Activated naive CD4-positive, alpha-beta T cell treated with anti-CD3 and anti-CD28 coated beads, Interleukin-2, amount 50 U/mL, for 72 hours (primary cell): Measurements from ENCODE around the gene KCNE1. TPM values are rescaled to one million over a fixed set of nuclear protein-coding genes. Genes with fewer than 3 reads are reported as not detected.

Source experiments
- ATAC-seq, 2 donors: fragments of 150-1000 bp; cut with Tn5 transposase; 2 replicates each; pipeline ENCODE4 v1.10.0; 2021; ENCODE audit warnings: mild to moderate bottlenecking in 2 of 2, moderate library complexity in 2 of 2
- DNase-seq, 2 donors: peaks; one replicate each; pipeline ENCODE4 v3.0.0; 2021 to 2022; ENCODE audit warnings: low spot score in 2 of 2
- H3K27ac Mint-ChIP-seq, 2 donors: one replicate each; pipeline ENCODE4 v1.8.0; 2022; ENCODE audit warnings: mild to moderate bottlenecking in 2 of 2, mixed read lengths in 2 of 2
- H3K36me3 Mint-ChIP-seq, 2 donors: one replicate each; pipeline ENCODE4 v1.8.0; 2022; ENCODE audit warnings: mixed read lengths in 2 of 2
- H3K9me3 Mint-ChIP-seq, 2 donors: one replicate each; pipeline ENCODE4 v1.8.0; 2022; ENCODE audit warnings: mixed read lengths in 2 of 2
- total RNA-seq, 2 donors: library from RNA; stranded (reverse); gene quantifications; one replicate each; pipeline ENCODE4 v1.2.3, GENCODE V29; 2022

KCNE1 gene
- total RNA-seq, 2 donors from 2014 or later, result 0.27 TPM; not detected in 1

DNA sequence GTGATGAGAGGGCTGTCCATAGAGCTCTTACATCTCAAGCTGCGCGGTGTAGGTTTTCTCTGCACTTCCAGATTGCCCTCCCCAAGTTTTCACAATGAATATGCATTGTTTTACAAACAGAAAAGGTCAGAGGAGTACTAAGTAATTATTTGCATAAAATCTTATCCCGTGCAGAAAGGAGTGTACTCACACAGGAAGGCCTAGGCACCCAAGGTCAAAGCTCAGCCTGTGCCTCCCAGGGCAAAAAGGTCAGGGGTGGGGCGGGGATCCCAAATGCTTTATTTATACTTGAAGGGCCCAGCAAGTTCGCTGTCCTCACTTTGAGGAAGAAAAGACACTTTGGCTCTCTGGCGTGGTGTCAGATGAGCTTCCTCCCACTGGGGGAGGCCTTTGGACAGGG lies 10.3 kb upstream of the KCNE1 start:
- DNase-seq (no peak), ATAC-seq (no peak)
- Mint-ChIP-seq H3K9me3 (no peaks in the 10 kb centered on the region), H3K36me3 (peaks cover 0 to 4% of the 10 kb centered on the region in 2 donors), H3K27ac (no peak overlapping the region)

DNA sequence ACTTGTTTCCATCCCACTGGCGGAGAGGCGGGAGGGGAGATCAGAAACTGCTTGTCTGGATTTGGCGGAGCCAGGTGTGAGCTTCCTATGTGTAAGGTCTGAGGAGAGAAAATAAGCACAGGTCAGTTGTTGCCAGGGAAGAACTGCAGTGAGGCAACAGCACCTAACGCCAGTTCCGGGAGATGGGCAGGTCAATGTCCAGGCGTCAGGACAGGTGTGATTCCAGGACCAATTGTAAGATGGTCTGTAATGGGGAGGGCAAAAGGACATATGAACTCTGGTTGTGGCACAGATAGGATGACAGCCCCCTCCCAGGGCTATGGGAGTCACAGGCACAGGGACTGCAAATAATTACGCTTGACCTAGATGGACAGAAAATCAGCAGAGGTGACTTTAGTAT lies 9.6 kb upstream of the KCNE1 start:
- ATAC-seq, result no peak
- DNase-seq, result no peak
- Mint-ChIP-seq H3K9me3 (no peaks in the 10 kb centered on the region), H3K36me3 (peaks cover 0 to 4% of the 10 kb centered on the region in 2 donors), H3K27ac (no peak overlapping the region)

DNA sequence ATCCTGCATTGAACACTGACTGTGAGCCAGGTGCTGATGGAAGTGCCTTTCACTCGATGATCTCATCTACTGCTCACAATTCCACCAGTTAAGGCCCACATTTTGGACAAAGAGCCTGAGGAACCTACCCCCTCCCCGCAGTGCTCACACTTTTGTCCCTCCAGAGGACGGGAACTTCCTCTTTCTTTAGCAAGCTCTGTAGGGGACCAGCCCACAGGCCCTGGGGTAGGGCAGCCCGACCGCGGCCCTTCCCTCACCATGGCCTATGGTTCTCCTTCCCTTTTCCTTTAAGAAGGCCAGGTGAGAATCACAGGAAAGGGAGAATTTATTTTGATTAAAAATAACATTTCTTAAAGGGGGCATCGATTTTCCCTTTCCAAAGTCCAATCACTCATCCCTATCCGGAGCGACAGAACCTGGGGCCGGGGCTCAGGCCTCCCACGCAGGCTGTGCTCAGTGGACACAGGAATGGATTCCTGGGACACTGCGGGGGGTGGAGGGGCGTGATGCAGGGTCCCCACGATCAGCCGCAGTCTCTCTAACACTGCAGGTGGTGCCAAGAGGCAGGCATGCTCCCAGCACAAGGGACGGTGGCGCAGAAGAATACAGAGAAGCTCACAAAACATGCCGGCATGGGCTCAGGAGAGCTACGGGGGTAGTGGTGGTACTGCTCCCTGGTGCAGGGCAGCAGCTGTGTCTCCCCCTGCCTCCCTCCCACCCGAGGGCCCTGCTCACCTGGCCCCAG lies 8.9 kb upstream of the KCNE1 start:
- no peak for DNase-seq
- Mint-ChIP-seq H3K27ac (peak overlapping the region in 1 of 2 donors; percentile 19), H3K36me3 (peaks cover 0 to 4% of the 10 kb centered on the region in 2 donors), H3K9me3 (no peaks in the 10 kb centered on the region)
- no peak for ATAC-seq

DNA sequence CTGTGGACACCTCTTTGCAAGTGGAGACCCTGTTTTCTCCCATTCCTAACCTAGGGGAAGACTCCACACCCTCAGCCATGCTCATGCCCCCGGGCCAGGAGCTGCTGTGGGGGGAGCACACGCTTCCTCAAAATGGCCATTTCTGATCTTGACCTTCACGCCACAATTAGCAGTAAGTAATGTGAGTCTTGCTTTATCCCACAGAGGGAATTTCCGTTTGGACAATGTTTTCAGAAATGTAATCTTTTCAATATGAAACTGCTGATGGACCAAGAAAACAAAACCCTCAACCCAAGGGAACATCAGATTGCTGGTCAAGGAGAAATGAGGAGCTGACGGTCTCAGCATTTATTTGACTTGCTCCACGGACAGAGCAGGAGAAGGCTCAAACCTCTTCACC lies 8.3 kb upstream of the KCNE1 start:
- no peaks in the 10 kb centered on the region for H3K9me3 Mint-ChIP-seq
- ATAC-seq (no peak), DNase-seq (no peak)
- no peak overlapping the region for H3K27ac Mint-ChIP-seq
- H3K36me3 Mint-ChIP-seq, result peaks cover 0 to 4% of the 10 kb centered on the region in 2 donors

DNA sequence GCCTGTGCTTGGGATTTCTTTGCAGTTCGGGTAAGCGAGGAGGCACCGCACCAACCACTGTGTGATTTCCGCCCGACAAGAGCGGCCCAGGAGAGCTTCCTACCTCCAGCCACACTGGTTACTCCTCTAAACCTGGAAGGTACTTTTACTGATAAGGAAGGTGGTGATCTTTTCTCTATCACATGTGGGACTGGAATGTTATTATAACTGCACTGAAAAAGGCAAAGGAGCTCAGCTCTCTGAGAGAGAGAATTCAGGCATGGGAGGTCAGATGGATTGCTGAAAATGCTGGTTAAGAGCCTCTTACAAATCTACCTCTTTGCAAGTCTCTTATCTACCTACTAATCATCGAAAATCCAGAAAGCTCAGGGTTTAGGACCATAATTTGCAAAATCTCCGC lies 7.7 kb upstream of the KCNE1 start:
- Mint-ChIP-seq H3K9me3 (no peaks in the 10 kb centered on the region), H3K36me3 (peaks cover 0 to 4% of the 10 kb centered on the region in 2 donors), H3K27ac (no peak overlapping the region)
- no peak for DNase-seq
- ATAC-seq, result no peak

DNA sequence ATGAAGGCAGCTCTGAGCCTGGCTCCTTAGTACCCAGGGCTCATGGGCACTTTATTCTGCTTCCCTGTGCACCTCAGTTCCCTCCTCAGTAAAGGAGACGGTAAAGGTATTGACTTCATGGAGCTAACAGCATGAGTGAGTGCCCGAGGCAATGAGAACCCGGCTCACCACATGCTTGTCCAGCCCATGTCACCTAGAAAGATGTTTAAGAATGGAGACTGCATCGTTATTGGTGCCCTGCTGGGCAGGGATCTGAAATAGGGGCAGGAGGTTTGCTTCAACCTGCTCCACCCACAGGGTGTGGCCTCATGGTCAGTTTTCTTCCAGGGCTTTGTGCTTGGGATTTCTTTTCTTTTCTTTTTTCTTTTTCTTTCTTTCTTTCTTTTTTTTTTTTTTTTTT lies 7.0 kb upstream of the KCNE1 start:
- ATAC-seq (no peak), DNase-seq (no peak)
- H3K36me3 Mint-ChIP-seq, result peaks cover 0 to 4% of the 10 kb centered on the region in 2 donors
- no peaks in the 10 kb centered on the region for H3K9me3 Mint-ChIP-seq
- H3K27ac Mint-ChIP-seq, result no peak overlapping the region

DNA sequence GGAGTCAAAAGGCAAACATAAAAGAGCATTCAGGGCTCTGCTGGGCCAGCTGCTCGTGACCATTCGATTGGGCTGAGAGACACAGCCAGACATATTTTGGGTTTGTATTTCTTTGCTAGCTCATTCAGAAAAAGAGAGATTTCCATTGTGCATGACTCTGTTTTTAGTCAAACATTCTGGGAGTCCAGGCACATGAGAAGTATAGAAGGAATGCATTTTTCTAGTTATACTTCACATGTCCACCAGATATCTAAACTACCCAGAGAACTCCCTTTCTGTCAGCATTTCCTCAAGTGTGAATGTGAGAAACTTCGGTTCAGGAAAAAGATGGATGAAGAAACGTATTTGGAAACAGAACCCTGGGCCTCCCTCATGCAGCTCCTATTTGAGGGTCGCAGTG lies 6.3 kb upstream of the KCNE1 start:
- Mint-ChIP-seq H3K27ac (peak overlapping the region in 1 of 2 donors; percentile 48), H3K9me3 (no peaks in the 10 kb centered on the region), H3K36me3 (peaks cover 0 to 4% of the 10 kb centered on the region in 2 donors)
- DNase-seq (no peak), ATAC-seq (no peak)

DNA sequence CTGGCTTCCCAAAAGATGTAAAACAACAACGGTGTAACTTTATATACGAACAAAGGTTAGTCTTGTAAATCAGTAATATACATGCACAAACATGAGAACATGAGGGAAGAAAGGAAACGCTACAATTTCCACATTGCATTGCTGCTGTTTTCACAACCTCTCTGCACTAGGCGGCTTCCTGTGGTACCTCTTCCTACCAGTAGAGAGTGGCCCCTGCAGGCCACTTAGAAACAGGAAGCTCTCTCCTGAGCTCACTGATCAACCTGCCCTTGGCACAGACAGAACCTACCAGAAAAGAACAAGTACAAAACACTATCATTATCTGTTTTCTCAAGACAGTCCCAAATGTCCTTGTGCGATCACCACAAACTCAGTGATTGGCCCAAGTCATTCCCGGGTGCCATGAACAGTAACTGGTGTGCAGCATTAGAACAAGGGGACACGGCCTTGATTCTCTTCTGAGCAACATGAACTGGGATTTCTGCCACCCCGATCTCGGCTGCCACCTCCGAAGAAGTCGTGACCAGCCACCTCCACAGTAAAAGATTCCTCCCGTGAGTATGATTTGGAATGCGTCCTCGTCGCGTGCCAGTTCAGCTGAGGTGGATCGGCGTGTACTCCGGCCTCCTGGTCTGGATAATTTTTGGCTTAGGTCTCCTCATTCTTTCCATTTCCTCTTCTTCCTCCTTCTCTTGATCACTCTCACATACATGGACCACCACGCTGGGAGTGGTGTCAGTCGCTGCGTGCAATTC lies 5.7 kb upstream of the KCNE1 start:
- peak; percentile 65 to 85 for ATAC-seq
- peak overlapping the region in 1 of 2 donors; percentile 48 for H3K27ac Mint-ChIP-seq

DNA sequence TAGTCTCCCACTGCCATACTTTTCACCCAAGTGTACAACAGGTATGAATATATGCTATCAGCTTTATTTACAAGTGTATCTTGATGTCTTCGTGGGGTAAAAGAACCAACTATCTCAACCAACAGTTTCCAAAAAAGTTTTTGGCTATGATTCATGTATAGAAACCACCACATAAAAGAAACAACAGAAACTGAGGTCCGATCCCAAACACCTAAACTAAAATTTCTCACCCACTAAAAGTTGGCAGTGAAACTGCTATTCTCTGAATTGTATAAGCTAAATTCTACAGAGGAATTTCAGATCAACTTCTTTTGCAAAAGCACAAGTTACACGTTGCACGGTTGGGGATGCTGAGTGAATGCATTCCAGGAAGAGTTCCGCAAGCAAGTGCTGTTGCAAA lies 5.0 kb upstream of the KCNE1 start:
- DNase-seq, result no peak
- no peaks in the 10 kb centered on the region for H3K36me3 Mint-ChIP-seq
- no peaks in the 10 kb centered on the region for H3K9me3 Mint-ChIP-seq
- peak; percentile 49 to 78 for ATAC-seq
- peak overlapping the region in 1 of 2 donors; percentile 48 for H3K27ac Mint-ChIP-seq

More for the DNA sequence above, 5.7 kb upstream of the KCNE1 start:
- Mint-ChIP-seq H3K36me3 (no peaks in the 10 kb centered on the region), H3K9me3 (no peaks in the 10 kb centered on the region)
- no peak for DNase-seq

DNA sequence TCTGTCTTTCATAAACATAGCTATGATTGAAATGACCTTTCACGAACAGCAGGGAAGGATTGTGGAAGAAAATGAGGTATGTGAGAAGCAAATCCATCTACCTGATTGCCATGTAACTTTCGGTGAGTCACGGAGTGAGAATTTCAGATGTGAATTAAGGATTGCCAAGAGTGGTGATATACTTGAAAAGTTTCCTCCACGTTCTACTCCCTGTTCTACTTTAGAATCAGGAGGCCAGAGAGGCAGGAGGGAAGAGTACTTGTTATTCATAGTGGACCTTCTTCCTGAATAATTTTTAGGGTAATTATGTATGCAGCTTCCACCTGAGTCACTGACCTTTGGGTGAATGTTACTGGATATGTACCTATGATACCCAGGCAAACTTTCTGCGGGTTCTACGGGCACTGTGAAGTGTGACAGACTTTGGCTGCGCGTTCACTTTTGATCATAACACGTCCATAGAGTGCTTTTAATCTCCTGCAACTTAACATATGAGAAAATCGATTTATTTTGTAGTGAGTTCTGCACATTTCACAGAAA lies 2.6 kb upstream of the KCNE1 start:
- H3K27ac Mint-ChIP-seq, result no peak overlapping the region
- H3K9me3 Mint-ChIP-seq, result no peaks in the 10 kb centered on the region
- DNase-seq, result no peak
- ATAC-seq, result peak in 1 of 2 donors; percentile 28
- no peaks in the 10 kb centered on the region for H3K36me3 Mint-ChIP-seq

DNA sequence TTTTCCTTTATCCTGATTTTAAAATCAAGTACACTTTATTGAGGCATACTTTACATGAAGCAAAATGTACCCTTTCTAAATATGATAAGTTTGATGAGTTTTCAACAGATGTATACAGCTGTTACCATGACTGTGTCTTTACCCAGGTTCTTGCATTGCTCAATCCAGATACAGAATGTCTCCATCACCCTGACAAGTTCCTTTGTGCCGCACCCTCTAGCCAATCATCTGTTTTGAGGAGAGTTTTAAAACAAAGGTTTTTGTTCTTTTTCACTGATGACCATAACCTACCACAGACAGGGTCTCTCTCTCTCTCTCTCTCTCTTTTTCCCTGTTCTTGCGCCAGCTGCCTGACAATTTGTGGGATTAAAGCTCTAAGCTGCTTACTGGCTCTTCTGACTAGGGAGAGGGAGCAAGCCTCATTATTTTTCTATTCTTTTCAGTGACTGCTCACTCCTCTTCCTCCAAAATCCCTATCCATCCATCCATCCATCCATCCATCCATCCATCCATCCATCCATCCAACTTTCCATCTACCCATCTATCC lies 1.2 kb upstream of the KCNE1 start:
- Mint-ChIP-seq H3K9me3 (no peaks in the 10 kb centered on the region), H3K27ac (no peak overlapping the region), H3K36me3 (no peaks in the 10 kb centered on the region)
- DNase-seq, result no peak
- no peak for ATAC-seq

DNA sequence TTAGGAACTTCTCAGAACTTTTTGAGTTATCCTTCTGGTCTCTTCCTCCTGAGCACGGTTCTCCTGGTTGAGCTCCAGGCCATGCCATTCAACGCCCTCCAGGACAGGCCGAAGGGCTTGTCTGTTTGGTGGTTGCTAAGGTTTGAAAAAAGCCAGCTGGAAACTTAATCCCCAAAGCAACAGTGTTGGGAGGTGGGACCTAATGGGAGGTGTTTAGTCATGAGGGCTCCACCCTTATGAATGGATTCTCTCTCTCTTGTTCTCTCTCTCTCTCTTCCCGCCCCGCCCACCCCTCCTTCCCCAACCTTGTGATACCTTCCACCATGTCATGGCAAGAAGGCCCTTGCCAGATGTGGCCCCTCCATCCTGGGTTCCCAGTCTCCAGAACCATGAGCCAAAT lies 829 bp downstream of the KCNE1 start:
- no peaks in the 10 kb centered on the region for H3K9me3 Mint-ChIP-seq
- no peaks in the 10 kb centered on the region for H3K36me3 Mint-ChIP-seq
- H3K27ac Mint-ChIP-seq, result no peak overlapping the region
- ATAC-seq (no peak), DNase-seq (no peak)

DNA sequence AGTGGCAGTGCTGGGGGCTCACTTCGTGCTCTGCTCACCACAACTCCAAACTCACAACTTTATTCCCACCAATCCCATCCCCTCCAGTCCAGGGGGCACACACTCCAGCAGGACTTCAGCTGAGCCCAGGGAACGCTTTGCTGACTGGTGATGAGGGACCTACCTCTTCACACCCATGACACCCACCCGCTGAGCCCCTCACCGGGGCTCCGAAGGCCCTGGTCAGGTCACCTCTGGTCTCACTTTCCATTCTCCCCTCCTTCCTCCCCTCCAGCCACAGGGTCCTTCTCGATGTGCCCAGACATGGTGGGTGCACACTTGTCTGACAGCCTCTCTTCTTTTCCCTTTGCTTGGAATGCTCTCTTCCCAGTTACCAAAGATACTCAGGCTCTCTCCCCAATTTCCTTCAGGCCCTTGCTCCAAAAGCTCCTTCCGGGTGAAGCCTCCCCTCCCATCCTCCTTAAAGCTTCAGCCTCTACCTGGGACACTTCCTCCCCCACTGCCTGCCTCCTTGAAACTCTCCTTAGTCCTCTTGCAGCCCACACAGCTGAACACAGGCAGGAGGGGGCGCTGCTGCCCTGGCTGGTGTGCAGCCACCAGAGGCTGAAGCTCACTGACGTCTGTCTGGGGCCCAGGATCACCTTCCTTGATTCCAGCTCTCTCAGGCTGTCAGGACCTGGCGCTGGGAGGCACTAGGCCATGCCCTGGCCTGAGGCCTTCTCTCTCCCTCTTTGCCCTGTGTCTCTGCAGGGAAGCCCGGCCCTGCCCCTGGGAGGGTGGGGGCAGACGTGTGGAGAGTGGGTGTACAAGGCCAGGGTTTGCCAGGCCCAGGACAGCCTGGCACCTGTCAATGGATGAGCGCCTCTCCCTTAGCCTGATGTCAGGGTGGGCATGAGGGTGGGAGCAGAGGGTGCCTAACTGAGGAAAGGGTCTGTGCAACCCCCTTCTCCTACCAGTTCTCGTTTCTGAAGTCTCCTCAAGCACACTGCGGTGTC lies 1.6 kb downstream of the KCNE1 start:
- peak; percentile 74 to 93 for ATAC-seq
- DNase-seq, result peak in 1 of 2 donors; percentile 69
- H3K36me3 Mint-ChIP-seq, result no peaks in the 10 kb centered on the region
- peak overlapping the region in 1 of 2 donors; percentile 79 for H3K27ac Mint-ChIP-seq
- H3K9me3 Mint-ChIP-seq, result no peaks in the 10 kb centered on the region

DNA sequence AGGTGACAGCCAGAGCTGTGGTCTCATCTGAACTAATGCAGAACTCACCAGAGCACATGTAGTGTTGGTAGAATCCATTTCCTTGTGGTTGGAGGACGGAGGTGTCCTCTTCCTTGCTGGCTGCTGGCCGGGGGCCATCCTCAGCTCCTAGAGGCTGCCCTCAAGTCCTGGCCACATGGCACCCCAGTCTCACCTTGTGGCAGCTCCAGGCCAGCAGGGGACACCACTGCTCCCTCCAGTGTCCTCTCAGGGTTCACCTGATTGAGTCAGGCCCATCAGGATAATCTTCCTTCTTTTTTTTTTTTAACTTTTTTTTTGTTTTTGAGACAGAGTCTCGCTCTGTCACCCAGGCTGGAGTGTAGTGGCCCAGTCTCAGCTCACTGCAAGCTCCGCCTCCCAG lies 2.9 kb downstream of the KCNE1 start:
- DNase-seq (no peak), ATAC-seq (peak in 1 of 2 donors; percentile 46)
- Mint-ChIP-seq H3K9me3 (no peaks in the 10 kb centered on the region), H3K36me3 (no peaks in the 10 kb centered on the region), H3K27ac (no peak overlapping the region)

DNA sequence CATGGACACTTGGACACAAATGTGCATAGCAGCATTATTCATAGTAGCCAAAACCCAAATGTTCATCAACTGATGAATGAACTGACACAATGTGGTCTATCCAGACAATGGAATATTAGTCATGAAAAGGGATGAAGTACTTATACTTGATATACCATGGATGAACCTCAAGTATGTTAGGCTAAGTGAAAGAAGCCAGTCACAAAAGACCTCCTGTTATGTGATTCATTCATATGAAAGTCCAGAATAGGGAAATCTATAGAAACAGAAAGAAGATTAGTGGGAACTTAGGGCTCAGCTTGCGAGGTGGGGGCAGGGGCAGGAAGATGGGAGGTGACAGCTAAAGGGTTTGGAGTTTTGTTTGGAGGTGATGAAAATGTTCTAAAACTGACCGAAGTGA lies 7.4 kb downstream of the KCNE1 start:
- Mint-ChIP-seq H3K36me3 (no peaks in the 10 kb centered on the region), H3K27ac (no peak overlapping the region), H3K9me3 (no peaks in the 10 kb centered on the region)
- no peak for ATAC-seq
- no peak for DNase-seq

DNA sequence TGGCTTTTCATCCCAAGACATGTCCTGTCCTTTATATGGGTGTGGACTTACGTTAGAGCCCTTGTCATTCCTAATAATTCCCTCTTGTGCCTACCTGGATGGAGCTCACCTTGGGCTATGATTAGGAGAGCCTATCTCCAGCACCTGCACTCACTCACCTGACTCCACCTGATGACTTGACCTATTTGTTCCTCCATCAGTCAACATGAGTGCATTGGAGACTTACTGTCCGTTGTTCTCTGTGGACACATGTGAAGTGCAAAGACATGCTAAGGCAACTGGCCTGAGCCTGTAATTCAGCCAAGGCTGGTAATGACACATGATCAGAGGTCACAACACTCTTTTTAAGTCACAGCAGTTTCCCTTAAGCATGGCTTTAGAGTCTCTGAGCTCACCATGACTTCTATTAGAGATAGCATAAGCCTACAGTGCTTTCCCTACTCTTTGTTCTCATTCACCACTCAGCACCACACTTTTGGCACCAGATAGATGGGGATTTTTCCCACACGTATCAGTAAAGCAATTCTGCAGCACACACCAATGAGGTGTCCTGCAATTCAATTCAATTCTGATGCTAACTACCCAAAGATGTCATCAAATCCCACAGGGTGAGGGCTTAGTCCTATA lies 9.4 kb downstream of the KCNE1 start:
- no peak for ATAC-seq
- peaks cover 12 to 15% of the 10 kb centered on the region in 2 donors for H3K36me3 Mint-ChIP-seq
- H3K27ac Mint-ChIP-seq, result no peak overlapping the region
- DNase-seq, result no peak
- peaks cover 13% of the 10 kb centered on the region in 2 donors for H3K9me3 Mint-ChIP-seq
